Thymus (tissue), 11 donors: Measurements from ENCODE around the gene CCDC86. TPM values are rescaled to one million over a fixed set of nuclear protein-coding genes. Genes with fewer than 3 reads are reported as not detected.

Source experiments
- DNase-seq, 9 donors: peaks; one replicate each; pipeline ENCODE4 v3.0.0-alpha.2; 2013; ENCODE audit warnings: low spot score in 9 of 9, low read depth in 6 of 9, missing footprints in 1 of 9
- H3K27ac ChIP-seq, 2 donors: one replicate each; pipeline ENCODE4 v1.5.1; 2013; ENCODE audit warnings: control low read depth in 1 of 2, low read depth in 1 of 2, low read length in 1 of 2, mild to moderate bottlenecking in 1 of 2, moderate library complexity in 1 of 2
- H3K27me3 ChIP-seq, 2 donors: one replicate each; pipeline ENCODE4 v1.5.1; 2013; ENCODE audit warnings: low read length in 1 of 2; ENCODE audit not compliant: control insufficient read depth in 2 of 2, insufficient read depth in 1 of 2
- H3K36me3 ChIP-seq, 2 donors: one replicate each; pipeline ENCODE4 v1.5.1; 2013; ENCODE audit warnings: low read length in 1 of 2, mild to moderate bottlenecking in 1 of 2, moderate library complexity in 1 of 2; ENCODE audit not compliant: control insufficient read depth in 2 of 2, insufficient read depth in 2 of 2
- H3K4me1 ChIP-seq, 2 donors: one replicate each; pipeline ENCODE4 v1.5.1; 2013; ENCODE audit warnings: low read length in 2 of 2; ENCODE audit not compliant: control insufficient read depth in 2 of 2, insufficient read depth in 2 of 2
- H3K4me3 ChIP-seq, 2 donors: one replicate each; pipeline ENCODE4 v1.5.1; 2013; ENCODE audit warnings: low read length in 2 of 2, control low read depth in 1 of 2, mild to moderate bottlenecking in 1 of 2
- H3K9me3 ChIP-seq, 2 donors: one replicate each; pipeline ENCODE4 v1.5.1; 2013; ENCODE audit warnings: low read length in 1 of 2, mild to moderate bottlenecking in 1 of 2; ENCODE audit not compliant: control insufficient read depth in 2 of 2, insufficient read depth in 1 of 2
- WGBS: extraction: QIAGEN DNeasy Blood & Tissue Kit; methylation state at CpG from one replicate; pipeline ENCODE4 v1.1.7; 2013; 5-methylcytosine and 5-hydroxymethylcytosine counted together
- polyA plus RNA-seq: library from polyadenylated mRNA; stranded (reverse); fragments of 200-250 nt; gene quantifications from one replicate; pipeline ENCODE4 v1.2.3, GENCODE V29; 2013
- total RNA-seq: library from RNA; stranded (reverse); fragments of 120-200 nt; gene quantifications from one replicate; pipeline ENCODE4 v1.2.4, GENCODE V29; 2013
- donor health status: healthy.

Gene CCDC86
- total and polyA plus RNA-seq, 2 donors, result 9.2 to 11.0 TPM

DNA sequence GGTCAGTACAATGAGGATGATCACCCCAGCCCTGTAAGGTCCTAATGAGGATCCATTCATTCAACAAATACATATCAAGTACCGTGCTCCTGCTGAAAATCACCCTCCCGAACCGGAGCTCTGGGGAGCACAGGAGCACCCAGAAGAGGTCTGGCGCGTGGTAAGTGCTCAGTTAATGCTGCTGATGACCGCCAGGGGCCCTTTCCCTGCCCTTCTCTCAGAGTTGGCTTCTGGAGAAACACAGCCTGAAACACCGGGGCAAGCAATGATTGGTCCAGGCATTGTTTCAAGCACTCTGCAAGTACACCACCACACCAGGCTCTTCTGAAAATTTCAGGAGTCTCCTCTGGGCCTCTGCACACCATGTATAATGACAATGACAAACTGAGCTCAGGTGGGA is 3.8 kb upstream of the CCDC86 start:
- Histone ChIP-seq H3K4me1 (peaks cover 39 to 84% of the 10 kb centered on the region in 2 donors), H3K27me3 (no peaks in the 10 kb centered on the region), H3K27ac (peak overlapping the region in 1 of 2 donors; percentile 8), H3K36me3 (no peaks in the 10 kb centered on the region), H3K9me3 (no peaks in the 10 kb centered on the region), H3K4me3 (no peak overlapping the region)
- WGBS, result over 99% methylated on average over 7 of the region's 7 CpGs
- no peak for DNase-seq

DNA sequence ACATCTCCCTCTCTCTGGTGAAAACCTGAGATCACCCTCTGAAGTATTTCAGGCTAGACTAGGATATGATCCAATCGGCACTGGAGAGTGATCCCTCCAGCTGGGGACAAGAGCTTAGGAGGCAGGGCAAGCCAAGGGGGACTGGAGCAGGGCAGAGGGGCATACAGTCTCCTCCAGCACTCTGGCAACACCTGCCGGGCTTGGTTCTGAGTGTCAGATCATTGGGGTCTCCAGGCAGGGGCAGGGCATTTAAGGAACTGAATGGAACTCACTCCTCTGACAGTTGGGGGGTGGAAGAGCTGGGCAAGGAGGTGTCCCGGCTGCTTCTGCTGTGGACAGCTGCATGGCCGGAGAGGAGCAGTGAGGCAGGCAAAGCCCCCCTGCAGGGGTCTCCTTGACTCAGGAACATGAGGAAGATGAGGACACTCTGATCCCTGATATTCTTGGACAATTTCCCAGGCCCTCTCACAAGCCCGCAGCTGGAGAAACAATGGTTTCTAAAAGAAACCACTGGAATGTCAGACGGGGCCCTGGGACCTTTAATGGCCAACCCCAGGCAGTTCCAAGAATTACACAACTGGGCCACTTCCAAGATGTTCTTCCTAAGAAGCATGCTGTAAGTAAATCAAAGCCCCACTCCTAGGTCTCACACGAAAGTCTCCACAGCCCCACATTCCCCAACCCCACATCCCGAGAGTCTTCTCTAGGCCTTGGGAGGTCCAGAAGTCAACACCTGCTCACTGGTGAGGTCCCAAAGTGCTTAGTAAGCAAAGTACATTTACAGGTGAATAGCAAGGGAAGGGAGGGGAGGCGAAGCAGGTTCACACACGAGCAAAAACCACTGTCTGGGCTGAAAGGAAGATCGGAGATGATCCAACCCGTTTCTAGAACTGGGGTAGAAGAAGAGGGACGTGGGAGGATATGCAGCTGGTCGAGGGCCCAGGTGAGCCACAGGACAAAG is 1.2 kb upstream of the CCDC86 start:
- peaks cover 35 to 85% of the 10 kb centered on the region in 2 donors for H3K4me1 ChIP-seq
- no peaks in the 10 kb centered on the region for H3K9me3 ChIP-seq
- no peak for DNase-seq
- no peak overlapping the region for H3K4me3 ChIP-seq
- no peaks in the 10 kb centered on the region for H3K27me3 ChIP-seq
- WGBS, result 95% methylated on average over 14 of the region's 14 CpGs
- peaks cover 0 to 3% of the 10 kb centered on the region in 2 donors for H3K36me3 ChIP-seq
- no peak overlapping the region for H3K27ac ChIP-seq

DNA sequence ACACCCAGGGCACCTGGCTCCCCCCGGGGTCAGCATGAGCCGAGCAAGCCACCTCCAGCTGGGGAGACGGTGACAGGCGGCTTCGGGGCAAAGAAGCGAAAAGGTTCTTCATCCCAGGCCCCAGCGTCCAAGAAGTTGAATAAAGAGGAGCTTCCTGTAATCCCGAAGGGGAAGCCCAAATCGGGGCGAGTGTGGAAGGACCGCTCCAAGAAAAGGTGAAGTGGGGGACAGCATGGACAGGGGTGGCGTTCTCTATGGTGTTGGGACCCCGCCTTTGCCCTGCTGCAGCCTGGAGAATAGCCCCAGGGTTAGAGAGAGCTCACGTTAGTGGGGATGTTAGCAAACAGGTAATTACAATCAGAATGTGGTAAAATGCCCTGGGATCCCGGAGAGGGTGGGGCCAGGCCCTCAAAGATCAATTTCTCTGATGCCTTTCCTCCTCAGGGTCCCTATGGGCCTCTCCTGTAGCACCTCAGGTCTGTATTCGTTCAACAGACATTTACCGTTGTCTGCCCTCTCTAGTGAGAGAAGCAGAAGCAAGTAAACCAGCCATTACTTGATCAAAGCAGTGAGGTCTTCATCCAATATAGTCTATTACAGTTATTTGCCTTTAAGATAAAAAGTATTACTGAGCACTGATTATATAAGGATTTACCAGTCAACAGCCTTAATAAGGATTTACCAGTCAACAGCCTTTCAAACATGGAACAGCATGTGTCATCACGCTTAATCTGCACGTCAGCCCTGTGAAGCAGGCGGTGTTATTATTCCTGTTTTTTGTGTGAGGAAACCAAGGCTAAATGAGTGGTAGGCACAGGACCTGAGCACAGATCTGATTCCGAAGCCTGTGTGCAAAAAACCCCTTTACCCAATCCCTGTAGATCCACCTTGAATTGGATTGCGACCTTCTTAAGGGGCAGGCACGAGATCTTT is 1.0 kb downstream of the CCDC86 start:
- Histone ChIP-seq H3K36me3 (peaks cover 10 to 18% of the 10 kb centered on the region in 2 donors), H3K27me3 (no peaks in the 10 kb centered on the region), H3K9me3 (no peaks in the 10 kb centered on the region), H3K27ac (peak overlapping the region in 1 of 2 donors; percentile 64), H3K4me3 (peak overlapping the region; percentile 53 to 89), H3K4me1 (peaks cover 23 to 68% of the 10 kb centered on the region in 2 donors)
- WGBS, result 24% methylated on average over 23 of the region's 23 CpGs
- no peak for DNase-seq

DNA sequence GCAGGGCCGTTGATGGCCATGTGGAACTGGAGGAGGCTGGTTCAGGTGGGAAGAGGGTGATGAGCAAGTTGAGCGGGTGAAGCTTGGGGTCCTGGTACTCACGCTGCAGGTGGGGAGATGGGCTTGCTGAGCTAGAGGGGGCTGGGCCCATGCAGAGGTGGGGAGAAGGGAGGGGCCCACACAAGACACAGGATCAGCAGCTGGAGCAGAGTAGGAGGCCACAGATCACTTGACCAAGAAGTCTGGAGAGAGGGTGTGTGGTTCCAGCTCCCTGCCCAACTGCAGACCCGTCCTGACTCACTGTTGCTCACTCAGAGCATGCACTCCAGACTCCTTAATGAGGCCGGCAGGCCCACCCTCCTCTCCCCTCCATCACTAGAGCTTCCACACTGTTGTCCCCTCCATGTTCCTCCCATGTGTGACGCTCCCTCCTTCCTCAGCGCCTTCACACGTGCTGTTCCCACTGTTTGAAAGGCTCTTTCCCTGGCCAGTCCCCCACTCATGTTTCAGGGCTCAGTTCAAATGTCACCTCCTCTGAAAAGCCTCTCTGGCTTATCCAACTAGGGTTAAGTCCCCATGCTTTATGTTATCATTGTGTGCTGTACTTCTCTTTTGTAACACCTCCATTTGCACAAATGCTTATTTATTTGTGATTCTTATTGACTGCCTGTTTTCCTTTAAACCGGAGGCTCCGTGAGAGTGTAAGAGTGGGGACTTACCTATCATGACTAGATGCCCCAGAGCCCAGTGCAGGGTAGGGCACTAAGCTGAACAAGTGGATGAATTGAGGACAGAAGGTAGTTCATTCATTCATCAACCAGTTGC is 2.3 kb downstream of the CCDC86 start:
- Histone ChIP-seq H3K27ac (no peak overlapping the region), H3K27me3 (no peaks in the 10 kb centered on the region), H3K9me3 (no peaks in the 10 kb centered on the region), H3K4me1 (peaks cover 20 to 55% of the 10 kb centered on the region in 2 donors), H3K36me3 (peaks cover 24 to 31% of the 10 kb centered on the region in 2 donors), H3K4me3 (no peak overlapping the region)
- no peak for DNase-seq
- WGBS, result 83% methylated on average over 10 of the region's 10 CpGs

DNA sequence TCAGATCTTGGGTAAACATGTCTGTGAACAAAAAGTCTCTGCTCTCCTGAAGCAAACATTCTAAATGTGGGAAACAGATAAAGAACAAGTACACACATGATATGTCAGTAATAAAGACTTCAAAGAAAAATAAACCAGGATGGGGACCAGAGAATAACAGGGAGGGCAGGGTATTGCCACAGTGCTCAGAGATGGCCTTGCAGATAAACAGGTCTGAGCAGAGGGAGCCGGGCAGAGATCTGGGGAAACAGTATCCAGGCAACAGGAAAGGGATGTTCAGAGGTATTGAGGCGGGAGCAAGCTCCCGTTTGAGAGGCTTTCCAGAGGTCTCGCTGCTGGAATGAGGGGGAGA is 2.9 kb downstream of the CCDC86 start:
- Histone ChIP-seq H3K4me3 (no peak overlapping the region), H3K9me3 (no peaks in the 10 kb centered on the region), H3K4me1 (peaks cover 20 to 51% of the 10 kb centered on the region in 2 donors), H3K27me3 (no peaks in the 10 kb centered on the region), H3K27ac (no peak overlapping the region), H3K36me3 (peaks cover 29 to 35% of the 10 kb centered on the region in 2 donors)
- 77% methylated on average over 4 of the region's 4 CpGs for WGBS
- DNase-seq, result no peak

DNA sequence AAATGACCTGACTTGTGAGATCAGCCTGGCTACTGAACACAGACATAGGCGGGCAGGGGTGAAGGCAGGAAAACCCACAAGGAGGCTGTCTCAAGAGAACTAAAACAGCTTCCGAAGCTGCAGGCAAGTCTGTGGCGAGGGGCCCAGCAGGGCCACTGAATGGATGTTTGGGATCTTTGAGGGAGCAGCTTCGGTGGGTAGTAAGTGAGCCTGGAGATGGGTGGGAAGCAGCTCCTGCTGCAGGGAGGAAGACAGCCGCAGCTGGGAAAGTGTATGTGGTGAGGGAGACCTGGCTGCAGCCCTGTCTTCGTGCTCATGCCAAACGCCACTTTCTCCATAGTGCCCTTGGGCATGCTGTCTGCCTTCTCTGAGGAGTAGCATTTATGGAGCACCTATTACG is 3.4 kb downstream of the CCDC86 start:
- 95% methylated on average over 8 of the region's 8 CpGs for WGBS
- Histone ChIP-seq H3K4me3 (no peak overlapping the region), H3K4me1 (peaks cover 20 to 51% of the 10 kb centered on the region in 2 donors), H3K27ac (no peak overlapping the region), H3K27me3 (no peaks in the 10 kb centered on the region), H3K9me3 (no peaks in the 10 kb centered on the region), H3K36me3 (peaks cover 34 to 40% of the 10 kb centered on the region in 2 donors)
- DNase-seq, result no peak

DNA sequence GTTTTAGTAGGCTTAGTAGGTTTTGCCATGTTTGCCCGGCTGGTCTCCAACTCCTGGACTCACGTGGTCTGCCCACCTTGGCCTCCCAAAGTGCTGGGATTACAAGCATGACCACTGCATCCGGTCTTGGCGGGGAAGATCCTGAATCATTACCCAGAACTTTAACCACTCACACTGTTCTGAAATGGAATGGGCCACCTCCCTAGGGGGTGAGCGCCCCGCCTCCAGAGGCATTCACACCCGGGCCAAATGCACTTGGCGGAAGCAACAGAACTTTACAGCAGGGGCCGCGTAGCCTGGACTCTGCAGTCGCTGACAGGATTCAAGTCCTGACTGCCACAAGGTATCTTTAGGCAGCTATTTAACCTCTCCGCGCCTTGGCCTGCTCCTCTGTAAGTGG is 5.4 kb downstream of the CCDC86 start:
- DNase-seq, result no peak
- Histone ChIP-seq H3K27ac (no peak overlapping the region), H3K9me3 (no peaks in the 10 kb centered on the region), H3K36me3 (peaks cover 53 to 58% of the 10 kb centered on the region in 2 donors), H3K27me3 (no peaks in the 10 kb centered on the region), H3K4me1 (peaks cover 20 to 38% of the 10 kb centered on the region in 2 donors), H3K4me3 (no peak overlapping the region)
- WGBS, result 76% methylated on average over 13 of the region's 13 CpGs

DNA sequence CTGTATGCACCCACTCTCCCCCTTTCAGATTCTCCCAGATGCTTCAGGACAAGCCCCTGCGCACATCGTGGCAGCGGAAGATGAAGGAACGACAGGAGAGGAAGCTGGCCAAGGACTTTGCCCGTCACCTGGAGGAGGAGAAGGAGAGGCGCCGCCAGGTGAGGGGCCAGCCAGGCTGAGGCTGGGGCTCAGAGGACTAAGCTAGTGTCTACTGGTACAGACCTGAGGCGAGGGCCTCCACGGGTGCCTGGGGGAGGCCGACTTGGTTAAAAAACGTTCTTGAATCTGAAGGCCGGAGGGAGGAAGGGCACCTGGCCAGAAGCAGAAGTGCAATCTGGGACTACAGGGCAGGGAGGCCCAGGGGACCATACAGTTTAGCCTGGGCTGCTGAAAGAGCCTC is 6.0 kb downstream of the CCDC86 start:
- peaks cover 14 to 32% of the 10 kb centered on the region in 2 donors for H3K4me1 ChIP-seq
- no peaks in the 10 kb centered on the region for H3K27me3 ChIP-seq
- no peak overlapping the region for H3K27ac ChIP-seq
- peaks cover 59% of the 10 kb centered on the region in 2 donors for H3K36me3 ChIP-seq
- 96% methylated on average over 12 of the region's 12 CpGs for WGBS
- no peak for DNase-seq
- H3K9me3 ChIP-seq, result no peaks in the 10 kb centered on the region
- no peak overlapping the region for H3K4me3 ChIP-seq
